ENCODE measurements around the gene TAF4.

The TAF4 gene

DNA sequence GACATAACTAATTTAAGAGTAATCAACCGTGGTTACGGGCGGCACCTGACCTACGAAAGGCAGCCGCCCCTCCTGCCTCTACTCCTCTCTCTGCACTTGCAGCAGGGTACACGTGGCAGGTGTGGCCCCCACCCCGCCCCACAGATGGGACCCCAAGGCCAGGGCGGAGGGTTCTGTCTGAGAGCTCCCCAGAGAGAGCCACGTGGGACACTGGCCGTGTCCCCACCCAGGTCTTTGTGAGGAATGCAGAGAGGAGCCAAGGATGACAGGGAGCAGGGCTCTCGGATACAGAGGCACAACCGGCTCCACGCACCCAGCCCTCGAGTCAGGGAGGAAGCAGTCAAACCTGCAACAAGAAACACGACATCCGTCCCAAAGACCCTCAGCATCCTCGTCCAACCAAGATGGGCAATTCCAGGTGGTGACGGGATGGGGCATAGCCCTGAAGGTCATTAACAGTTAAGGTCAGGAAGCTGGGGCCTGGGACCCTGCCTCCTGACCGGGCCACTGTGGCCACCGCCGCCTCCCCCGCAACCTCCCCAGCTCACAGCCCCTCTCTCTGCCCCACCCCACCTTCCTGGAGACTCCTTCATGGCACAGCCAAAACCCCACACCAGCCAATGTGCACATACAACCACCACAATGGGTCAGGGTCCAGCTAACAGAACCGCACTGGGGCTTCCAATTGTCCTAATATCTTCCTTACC lies 47.1 kb downstream of the TAF4 start:
- no peak for DNase-seq

DNA sequence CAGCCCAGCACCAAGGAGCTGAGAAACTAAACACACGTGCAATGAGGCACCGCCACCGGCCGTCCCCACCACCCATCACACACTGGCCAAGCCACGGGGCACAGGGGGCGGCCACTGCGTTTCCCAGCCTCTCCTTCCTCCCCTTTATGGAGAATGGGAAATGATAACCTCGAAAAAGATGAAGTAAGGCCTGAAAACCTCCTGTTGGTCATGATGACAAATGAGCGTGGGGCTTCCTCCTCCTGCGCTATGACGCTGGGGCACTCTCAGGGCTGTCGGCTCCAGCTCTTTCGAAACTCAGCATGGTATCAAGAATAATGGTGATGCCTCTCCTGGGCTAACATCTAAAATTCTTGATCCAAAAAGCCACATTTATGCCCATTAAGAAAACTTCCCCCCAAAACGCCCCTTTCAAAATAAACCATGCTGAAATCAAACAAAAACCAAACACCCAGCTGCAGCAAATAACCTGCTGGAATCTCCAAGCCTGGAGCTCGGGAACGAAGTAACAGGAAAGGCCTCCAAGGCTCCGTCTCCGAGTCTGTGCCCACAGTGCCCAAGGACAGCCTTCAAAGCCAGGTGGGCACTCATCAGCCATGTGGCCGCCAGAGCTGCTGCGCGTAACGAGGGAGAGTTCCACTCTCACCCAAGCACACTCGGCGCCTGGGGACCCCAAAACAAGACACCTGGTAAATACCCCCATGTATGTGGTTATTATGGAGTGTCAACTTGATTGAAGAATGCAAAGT lies 50.0 kb downstream of the TAF4 start:
- DNase-seq: no peak

DNA sequence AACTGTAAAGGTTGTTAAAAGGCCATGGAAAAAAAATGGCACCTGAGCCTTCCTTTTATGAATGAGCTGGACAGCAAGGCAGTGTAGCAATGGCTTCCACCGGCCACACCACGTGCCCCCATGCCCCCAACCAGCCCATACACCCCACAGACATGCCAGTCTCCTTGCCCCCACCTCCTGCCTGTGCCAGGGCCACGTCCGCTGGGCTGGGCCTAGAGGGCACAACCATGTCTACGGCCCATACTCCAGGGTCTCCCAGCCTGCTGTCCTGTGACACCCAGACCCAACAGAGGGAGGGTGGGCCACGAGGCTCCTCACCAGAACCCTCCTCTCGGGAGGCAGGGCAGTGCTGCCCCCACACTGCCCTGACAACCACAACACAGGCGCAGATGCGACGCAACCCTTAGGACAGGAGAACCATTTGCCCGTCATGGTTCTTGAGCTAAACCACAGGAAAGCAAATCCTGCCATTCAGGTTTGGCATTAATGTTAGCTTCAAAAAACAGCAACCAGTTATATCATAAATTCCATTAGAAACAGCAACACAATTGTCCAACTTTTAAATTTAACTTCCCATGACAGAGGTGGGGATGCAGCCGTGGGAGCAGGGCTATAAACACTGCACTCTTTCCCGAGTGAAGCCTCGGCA lies 50.7 kb downstream of the TAF4 start:
- no peak for DNase-seq

DNA sequence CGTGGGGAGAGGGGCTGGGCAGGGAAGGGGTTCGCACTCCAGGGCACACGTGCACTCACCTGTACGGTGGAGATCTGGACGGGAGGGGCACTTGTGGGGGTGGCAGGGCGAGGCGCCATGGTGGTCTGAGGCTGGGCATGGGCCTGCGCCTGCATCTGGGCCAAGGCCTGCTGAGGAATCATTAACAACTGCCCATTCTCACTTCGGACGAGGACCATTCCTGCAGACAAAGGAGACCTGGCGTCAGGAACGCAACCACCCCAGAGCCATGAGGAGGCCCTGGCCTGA lies 51.2 kb downstream of the TAF4 start:
- no peak for DNase-seq

DNA sequence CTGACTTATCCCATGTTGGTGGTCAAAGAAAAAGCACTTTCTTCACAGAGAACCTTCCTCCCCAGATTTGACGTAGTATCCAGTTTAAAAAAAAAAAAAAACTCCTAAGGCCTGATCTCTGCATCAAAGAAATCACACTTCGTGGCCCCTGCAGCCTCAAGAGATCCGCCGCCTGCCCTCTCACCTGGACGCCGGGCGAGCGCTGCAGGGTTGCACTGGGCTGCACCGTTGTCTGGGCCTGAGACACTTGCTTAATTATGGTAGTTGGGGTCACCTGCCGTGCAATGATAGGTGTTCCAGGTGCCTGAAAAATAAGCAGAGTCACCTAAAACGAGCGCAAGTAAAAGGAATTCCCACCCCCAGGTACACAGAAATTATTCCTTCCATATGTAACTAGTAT lies 53.0 kb downstream of the TAF4 start:
- DNase-seq: no peak

DNA sequence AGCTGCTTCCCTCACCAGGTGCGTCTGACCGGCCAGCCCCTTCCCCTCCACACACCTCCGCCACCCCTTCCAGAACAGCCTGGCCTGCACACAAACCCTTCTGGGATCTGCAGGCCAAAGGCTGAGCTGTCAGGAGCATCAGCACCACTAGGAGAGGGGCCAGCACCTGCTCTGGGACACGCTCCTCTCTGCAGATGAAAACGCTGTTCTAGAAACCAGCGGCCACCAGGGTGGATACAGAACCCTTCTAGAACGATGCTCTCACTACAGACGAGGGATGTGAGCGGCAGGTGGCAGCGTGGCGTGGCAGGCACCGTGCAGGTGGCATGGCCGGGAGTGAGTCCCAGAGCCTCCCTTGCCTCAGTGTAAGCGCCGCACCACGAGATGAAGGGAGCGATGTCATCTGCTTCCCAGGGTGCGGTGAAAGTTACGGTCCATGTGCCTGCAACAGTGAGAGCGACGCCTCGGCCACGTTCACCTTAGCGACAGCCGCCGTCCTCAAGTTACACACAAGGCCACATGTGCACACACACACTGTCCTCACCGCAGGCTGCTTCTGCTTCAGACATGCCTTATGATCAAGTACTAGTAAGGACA lies 53.6 kb downstream of the TAF4 start:
- no peak for DNase-seq

DNA sequence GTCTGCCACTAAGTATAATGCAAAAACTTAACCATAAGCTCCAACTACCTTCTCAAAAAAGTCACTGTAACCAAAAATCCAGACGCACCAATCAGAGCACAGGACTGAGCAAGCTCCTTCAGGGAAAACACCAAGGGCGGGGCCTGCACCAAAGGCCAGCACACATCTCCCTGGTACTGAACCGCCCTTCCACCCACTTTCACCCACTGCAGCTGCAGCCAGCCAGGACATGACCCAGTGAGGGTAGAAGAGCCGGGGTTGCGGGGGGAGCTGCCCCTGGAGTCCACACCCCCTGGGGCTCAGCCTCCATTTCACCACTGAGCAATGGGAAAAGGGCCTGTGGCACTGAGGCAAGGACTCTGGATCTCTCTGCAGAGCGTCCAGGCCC lies 54.3 kb downstream of the TAF4 start:
- DNase-seq: no peak

DNA sequence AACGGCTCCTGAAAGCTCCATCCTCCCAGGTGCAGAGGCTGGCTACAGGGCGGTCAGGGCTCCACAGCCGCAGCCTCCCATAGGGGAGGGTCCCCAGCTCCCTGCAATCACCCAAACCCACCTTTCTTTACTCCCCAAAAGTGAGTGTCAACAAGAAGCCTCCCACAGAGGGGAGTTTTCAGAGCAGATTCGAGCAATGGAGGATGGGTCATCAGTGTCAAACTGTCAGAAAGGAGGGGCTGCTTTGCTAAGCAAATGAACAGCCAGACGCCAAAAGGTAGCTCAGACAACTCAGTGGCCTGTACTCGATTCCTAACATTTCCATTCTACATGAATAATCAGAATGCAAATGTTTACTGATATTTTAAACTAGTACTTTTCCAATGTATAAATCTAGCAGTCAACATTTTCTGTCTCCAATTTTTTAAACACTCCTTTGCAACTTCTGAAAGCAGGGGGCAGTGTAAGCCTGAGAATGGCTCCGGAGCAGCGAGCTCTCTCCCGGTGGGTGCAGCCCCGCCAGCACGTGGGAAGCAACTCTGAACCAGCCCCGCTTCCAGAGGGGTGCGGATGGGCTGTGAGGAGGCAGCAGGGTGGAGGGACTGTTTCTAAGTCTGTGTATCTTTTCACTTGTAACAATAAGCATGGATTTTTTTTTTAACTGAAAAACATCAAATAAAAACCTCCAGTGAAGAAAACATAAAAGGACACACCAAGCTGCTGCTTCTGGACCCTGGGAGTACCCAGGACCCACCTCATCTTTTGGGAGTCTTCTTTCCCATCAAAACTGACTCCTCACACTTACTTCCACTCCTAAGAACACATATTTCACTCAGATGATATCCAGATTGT lies 54.9 kb downstream of the TAF4 start:
- no peak for DNase-seq

DNA sequence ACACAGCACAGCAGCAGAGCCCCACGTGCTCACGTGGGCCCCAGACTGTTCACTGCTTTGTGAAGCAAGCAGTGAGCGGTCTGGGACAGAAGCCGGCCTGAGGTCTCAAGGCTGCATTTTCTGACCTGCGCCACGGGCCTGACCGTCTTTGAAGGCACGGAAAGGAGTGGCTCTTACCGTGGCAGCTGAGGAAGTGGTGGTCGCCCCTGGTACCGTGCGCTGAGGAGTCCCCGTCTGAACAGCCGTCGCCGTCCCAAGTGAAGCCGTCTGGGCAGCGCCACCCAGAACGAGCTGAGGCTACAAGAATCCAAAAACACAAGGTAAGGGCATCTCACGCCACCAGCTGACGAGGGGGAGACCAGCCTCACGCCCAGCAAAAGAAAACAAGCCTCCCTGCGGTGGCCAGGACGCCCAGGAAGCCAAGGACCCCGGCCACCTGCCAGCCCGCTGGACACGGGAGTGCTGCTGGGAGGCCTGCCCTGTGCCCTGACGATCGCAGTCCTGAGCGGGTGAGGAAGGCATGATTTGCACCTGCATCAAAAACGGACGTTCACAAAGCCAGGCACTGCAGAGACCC lies 55.7 kb downstream of the TAF4 start:
- no peak for DNase-seq

DNA sequence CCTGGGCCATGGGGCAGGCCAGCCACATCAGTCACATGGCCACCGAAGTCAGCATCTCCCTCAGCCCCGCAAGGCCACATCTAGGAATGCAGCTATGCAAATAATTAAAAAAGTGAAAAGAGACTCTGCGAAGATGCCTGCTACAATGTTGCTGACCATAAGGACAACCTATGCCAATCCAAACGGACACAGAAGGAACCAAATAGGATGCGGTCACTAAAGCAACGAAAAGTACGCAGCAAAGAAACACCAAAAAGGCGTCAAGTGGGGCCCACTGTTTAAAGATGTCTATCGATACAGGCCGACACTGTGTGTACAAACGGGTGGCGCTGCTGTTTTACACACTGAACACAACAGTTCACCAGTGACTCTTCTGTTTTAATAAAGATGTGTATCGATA lies 56.4 kb downstream of the TAF4 start:
- DNase-seq: no peak

DNA sequence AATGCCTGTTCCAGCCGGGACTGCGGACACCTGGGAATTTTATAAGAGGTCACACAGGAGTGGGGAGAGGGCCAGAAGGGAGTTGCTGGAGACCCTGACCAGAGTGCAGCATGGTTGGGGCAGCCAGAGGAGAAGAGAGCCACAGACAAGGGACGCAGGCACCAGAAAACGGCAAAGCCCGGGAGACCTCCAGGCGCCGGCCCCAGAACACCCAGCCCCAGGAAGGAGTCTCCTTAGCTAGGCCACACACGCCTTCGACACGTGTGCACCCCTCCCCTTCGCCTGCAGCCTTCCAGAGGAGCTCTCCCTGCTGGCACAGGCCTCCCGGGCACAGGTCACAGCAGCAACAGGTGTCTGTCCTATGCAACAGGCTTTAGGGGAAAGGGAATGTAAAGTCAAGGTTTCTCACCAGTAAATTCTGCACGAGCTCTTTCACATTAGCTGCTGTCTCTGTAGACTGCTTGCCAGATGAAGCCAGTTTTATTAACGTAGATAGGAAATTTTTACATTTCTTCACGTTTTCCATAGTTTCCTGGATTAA lies 57.0 kb downstream of the TAF4 start:
- no peak for DNase-seq

DNA sequence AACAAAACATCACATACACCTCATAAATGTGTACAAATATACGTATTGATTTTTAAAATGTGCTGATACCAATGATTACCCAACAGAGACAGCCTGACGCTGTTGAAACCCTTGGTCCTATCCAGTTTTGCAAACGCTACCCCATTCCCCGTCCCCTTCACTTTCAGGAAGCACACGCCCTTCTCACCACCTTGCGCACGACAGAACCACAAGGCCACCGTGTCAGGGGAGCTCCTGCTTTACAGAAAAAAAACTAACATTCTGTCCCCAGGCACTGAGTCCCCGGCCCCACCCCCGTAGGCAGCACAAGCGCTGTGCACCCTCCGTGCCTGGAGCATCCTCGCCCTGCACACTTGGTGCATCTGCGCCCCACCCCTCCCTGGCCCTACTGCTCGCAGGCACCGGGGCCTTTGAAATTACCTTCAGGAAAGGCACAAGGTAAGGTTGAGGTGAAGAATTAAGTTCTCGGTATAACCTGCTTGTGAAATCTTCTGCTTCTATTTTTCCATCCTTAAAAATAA lies 58.5 kb downstream of the TAF4 start:
- no peak for DNase-seq

DNA sequence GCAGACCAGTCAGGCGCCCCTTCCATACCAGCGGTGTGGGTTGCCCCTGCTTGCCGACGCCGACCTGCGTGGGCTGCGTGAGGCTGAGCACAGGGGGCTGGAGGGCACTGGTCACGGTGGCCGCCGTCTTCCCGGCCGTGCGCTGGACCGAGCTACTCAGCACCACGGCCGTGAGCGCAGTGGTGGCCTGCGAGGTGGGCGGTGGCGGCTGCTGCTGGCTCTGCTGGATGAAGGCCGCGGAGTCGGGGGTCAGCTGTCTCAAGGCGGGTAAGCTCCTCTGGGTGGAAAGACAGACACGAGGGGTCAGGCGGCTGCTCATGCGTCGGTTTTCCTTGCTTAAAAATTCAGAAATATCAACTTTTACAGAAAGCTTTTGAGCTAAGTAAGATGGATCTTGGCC lies 59.2 kb downstream of the TAF4 start:
- no peak for DNase-seq

DNA sequence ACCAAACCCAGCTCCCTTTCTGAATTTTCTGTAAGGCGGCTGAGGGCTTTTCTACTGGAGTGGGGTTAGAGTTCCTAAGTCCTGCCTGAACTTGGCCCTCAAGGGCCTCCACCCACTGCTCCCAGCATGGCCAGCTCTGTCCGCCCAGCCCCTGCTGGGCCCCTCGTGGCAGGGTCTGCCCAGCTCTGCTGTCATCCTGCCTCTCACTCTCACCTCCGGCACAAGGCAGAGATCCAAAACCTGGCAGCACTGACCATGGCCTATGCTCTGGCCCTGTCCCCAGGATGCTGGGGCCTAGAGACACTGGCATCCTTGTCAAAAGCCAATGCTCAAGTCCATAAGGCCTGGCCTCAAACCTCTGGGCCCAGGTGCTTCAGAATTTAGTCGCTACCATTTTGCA lies 61.1 kb downstream of the TAF4 start:
- DNase-seq: no peak

DNA sequence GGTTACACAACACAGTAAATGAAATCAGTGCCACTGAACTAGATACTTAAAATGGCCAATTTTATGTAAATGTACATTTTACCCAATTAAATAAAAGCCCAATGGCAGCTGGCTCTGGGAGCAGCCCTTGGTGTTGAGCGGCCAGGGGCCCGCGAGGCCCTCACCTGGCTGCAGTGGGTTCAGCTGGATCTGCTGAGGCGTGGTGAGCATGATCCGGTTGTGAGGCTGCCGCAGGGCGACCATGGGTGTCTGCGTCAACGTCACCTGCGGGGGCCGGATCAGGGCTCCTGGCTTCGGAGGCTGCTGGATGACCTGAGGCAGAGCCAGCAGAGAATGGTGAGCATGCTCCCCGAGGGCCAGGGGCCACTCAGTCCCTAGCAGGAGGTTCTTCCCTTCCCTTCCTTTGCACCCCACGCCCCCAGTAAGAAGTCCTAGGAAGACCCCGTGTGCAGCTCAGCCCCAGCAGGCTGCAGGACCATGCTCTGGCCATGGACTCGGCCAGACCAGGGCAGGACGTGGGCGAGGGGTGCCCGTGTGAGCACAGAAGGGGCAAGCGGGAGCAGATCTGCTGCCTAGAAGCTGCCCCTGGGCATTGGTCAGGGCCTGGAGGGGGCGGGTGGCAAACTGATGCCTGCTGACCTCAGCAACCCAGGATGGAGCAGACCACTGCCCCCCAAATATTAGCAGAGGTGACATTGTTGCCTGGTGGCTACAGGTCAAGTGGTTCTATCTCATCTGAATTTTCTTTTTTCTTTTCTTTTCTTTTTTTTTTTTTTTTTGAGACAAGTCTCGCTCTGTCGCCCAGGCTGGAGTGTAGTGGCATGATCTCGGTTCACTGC lies 61.9 kb downstream of the TAF4 start:
- no peak for DNase-seq

DNA sequence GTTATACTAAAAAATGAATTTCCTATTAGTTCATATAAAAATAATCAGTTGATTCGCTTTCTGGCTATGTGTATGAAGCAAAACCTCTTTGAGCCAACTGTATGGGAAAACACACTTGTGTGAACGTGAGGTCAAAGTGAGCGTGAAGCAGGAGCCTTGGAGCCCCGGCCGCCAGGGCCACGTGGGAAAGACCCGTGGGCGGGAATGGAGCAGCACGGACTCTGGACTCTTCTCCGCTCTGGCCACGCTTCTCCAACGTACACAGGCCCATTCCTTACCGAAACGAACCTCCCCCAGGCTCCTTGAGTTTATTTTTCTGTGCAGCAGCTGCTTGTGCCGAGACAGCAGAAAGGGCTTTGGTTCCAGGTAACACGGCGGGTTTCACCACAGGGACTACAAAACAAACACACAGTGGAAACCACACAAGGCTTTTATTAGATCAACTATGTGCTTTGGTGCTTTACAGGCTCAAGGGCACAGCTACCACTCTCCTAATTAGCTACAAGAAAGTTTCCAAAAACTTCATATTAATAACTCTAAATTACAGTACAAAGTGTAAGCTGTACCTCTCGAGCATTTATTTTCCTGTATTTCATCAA lies 62.7 kb downstream of the TAF4 start:
- DNase-seq: no peak

DNA sequence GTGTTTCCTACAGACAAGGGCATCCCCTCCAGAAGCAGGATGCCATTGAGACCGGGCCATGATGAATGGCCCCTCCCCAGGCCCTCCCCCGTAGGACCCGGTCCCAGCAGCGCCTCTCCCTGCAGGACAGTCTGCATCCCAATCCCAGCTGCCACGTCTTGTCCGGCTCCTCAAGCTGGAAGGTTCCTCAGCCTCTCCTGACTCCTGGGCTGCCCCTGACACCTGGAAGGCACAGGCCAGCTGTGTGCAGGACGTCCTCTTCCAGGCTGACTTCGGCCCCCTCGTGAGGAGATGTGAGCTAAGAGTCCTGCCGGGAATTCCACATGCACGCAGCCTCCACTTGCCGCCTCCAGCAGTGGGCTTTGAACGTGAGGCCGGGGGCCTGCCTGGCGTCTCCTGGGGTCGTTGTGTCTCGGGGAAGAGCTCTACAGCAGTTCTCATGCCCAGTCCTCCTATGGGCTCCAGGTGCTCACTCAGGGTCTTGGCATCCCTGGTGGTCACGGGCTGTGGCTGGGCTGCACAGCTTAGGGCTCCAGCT lies 64.4 kb downstream of the TAF4 start:
- no peak for DNase-seq

DNA sequence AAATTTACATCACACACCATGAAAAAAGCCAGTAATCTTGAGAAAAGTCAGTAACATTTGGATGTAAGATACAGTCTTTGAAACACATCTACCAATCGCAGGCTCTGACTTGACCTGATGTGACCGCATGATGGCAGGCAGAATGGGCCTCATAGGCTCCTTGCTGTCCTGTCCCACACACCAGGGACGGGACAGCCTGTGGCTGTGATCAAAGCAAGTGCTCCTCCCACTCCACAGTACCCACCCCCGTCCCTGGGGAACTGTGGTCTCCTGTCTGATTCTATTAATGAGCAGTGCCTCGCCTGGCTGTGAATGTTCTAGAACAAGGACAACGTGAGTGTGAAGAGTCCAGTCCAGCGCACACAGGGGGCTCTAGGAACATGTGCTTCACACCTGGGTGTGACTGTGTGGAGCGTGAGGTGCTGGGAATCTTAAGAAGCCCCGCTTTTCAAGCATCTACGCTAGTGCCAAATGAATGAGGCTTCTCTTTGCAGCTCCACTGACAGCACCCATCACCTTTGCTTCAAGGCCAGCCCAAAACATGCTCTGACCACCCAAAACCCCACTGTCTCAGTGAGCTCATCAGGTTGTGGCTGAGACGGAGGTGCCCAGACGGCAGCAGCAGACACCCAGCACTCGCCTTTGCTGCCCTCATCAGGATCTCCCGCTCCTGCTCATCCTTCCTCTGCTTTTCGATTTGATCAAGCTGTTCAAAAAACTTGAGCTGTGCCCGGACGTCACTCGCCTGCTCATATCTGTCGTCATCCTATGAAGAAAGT lies 67.1 kb downstream of the TAF4 start:
- no peak for DNase-seq

DNA sequence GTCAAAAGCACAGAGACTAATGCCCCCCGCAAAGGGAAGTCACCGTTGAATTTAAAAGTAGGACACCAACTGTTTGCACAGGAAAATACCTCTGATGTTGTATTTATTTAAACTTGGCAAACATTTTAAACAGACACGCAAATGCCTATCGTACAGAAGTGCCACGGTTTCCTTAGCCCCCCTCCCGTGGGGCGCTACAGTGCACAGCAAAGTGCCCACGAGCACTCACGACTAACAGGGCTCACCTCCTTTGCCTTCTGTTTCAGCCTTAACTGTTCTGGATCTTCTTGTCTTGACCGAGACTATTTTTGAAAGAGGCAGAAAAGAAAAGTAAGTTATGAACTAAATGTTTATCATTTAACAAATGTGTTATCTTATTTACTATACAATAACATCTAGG lies 67.8 kb downstream of the TAF4 start:
- DNase-seq: no peak

DNA sequence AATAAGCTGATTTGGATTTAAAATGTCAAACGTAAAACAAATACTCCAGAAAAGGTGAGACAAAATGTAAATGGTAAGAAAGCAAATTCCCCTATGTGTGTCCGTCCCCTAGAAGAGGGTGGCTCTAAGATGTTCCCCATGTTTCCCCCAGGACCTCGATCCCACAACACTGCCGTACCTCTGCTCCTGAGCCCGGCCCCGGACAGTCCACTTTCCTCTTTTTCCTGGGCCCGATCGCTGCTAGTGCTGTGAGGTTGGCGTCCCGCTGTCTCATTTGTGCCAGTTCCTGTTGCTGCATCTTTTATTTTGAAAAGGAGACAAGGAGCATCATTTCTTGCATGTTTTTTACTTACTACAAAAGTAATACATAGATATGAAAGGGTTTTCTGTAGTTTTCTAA lies 68.3 kb downstream of the TAF4 start:
- DNase-seq: no peak
